ENCODE results near the gene DHRS4.
"Not testable (repeated sequence)": the region's sequence is repeated elsewhere in the genome, so short reads cannot be mapped to it uniquely, and the experiment has no call there.

Gene DHRS4

GRCh38 chr14:23988223-23988606, 34.6 kb downstream of the DHRS4 start:
- not testable (repeated sequence) for DNase-seq

GRCh38 chr14:23988607-23989363, 35.2 kb downstream of the DHRS4 start, which contains the start of gene DHRS4L2:
Gene DHRS4L2, plus strand, starts transcription at chr14:23988929. Its CDS starts 19 bp downstream, at chr14:23988948.
- peak in 1 of 2 experiments; percentile 73 for DNase-seq

GRCh38 chr14:23989734-23990445, 36.3 kb downstream of the DHRS4 start:
- DNase-seq, result not testable (repeated sequence)

- DNase-seq, result not testable (repeated sequence)
Observed at GRCh38 chr14:23990961-23991360, 37.4 kb downstream of the DHRS4 start.

- DNase-seq, result not testable (repeated sequence)
Observed at GRCh38 chr14:23993042-23993441, 39.5 kb downstream of the DHRS4 start.

- not testable (repeated sequence) for DNase-seq
Observed at GRCh38 chr14:23996009-23996408, 42.4 kb downstream of the DHRS4 start.

- not testable (repeated sequence) for DNase-seq
Observed at GRCh38 chr14:23996825-23997224, 43.3 kb downstream of the DHRS4 start.

GRCh38 chr14:23999640-24000039, 46.1 kb downstream of the DHRS4 start:
- not testable (repeated sequence) for DNase-seq

GRCh38 chr14:24001078-24001477, 47.5 kb downstream of the DHRS4 start:
- DNase-seq, result not testable (repeated sequence)

- DNase-seq, result not testable (repeated sequence)
Observed at GRCh38 chr14:24001679-24002078, 48.1 kb downstream of the DHRS4 start.

GRCh38 chr14:24006471-24006816, 52.9 kb downstream of the DHRS4 start:
- not testable (repeated sequence) for DNase-seq

GRCh38 chr14:24006817-24007652, 53.5 kb downstream of the DHRS4 start:
- not testable (repeated sequence) for DNase-seq

GRCh38 chr14:24011051-24011450, 57.5 kb downstream of the DHRS4 start:
- DNase-seq, result no peak

- not testable (repeated sequence) for DNase-seq
Observed at GRCh38 chr14:24012726-24013273, 59.2 kb downstream of the DHRS4 start.

- DNase-seq, result peak in 1 of 2 experiments; percentile 71
Observed at GRCh38 chr14:24013654-24014514, 60.3 kb downstream of the DHRS4 start.

- not testable (repeated sequence) for DNase-seq
Observed at GRCh38 chr14:24015745-24016144, 62.2 kb downstream of the DHRS4 start.

Data from SW 1271 (cell line).